ENCODE results near the gene ARHGAP40. TPM values are rescaled to one million over a fixed set of nuclear protein-coding genes. Genes with fewer than 3 reads are reported as not detected.
A peak's percentile ranks its signal among the peaks of the same experiment; 100 is the strongest.
"Not testable (repeated sequence)": the region's sequence is repeated elsewhere in the genome, so short reads cannot be mapped to it uniquely, and the experiment has no call there.

The ARHGAP40 gene
- total RNA-seq, 1 donor from 2014 or later, result not detected

GRCh38 chr20:38588303-38588702 is 13.3 kb upstream of the ARHGAP40 start:
- DNase-seq (ENCODE audit: low read depth in 2 of 2), result no peak

GRCh38 chr20:38589351-38589750 is 12.3 kb upstream of the ARHGAP40 start:
- no peak for DNase-seq (ENCODE audit: low read depth in 2 of 2)

GRCh38 chr20:38589967-38590675 is 11.5 kb upstream of the ARHGAP40 start:
- DNase-seq (ENCODE audit: low read depth in 2 of 2), result no peak

DNA sequence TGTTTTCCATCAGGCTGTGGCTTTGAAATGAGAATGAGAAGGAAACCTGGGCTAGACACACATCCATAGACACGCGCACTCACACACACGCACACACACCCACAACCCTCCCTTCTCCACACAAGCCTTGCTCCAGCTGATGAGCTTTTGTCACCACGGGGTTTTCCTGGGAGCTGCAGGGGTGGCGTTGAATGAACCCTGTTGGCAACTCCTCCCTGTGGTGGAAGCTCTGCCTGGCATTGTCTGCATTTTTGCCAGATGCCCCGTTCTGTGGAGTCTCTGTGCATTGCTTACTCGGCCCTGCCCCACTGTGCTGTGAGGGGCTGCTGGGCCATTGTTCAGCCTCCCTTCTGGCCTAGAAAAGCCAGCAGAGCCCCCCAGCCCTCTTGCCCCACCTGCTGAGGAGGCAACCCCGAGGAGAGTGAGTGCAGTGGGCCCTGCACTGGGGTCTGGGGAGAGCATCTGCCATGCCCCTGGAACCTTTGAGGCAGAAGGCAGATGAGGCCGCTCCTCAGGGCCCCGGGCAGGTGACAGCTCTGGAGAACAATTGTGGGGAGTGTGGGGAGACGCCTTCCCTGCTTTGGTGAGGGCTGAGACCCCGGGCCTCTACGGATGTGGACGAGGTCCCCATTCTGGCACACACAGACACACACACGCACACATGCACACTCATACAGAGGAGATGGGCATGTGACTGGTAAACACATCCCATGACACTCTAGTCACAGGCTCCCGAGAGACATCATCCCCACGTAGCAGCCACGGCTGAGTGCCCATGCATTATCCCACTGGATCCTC is 10.7 kb upstream of the ARHGAP40 start:
- DNase-seq (ENCODE audit: low read depth in 2 of 2), result no peak

DNA sequence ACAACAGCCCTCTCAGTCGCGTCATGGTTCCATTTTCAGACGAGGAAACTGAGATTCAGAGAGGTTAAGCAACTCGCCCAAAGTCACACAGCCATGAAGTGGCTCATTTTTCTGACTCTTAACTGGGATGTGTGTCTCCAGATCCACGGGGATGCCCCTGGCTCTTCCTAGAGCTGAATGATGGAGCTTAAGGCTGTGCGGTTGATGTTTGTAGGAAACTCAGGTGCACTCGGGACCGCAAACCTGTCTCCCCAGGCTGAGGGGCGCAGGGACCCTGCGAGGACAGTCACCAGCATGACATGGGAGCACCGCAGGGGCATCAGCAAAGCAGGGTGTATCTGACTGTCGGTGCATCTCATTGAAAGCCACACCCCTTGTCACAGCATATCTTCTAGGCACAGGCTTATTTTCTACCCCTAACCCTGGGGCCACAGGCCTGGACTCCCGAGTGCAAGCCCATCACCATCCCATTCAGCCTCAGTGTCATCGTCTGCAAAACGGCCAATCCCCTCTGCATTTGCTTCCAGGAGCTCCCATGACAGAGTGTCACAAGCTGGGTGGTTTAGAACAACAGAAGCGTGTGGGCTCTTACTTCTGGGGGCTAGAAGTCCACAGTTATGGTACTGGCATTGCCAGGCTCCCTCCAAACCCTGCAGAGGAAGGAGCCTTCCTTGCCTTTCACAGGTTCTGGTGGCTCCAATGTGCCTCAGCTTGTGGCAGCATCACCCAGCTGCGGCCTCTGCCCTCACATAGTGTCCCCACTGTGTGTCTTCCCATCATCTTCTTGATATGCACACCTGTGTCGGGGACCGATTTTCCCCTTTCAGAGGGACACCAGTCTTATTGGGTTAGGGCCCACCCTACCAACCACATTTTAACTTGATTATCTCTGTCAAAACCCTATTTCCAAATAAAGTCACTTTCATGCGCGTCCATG is 9.9 kb upstream of the ARHGAP40 start:
- DNase-seq (ENCODE audit: low read depth in 2 of 2), result no peak

DNA sequence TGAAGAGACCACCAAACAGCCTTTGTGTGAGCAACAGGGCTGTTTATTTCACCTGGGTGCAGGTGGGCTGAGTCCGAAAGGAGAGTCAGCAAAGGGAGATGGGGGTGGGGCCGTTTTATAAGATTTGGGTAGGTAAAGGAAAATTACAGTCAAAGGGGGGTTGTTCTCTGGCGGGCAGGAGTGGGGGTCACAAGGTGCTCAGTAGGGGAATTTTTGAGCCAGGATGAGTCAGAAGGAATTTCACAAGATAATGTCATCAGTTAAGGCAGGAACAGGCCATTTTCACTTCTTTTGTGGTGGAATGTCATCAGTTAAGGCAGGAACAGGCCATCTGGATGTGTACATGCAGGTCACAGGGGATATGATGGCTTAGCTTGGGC is 9.2 kb upstream of the ARHGAP40 start:
- not testable (repeated sequence) for DNase-seq (ENCODE audit: low read depth in 2 of 2)

DNA sequence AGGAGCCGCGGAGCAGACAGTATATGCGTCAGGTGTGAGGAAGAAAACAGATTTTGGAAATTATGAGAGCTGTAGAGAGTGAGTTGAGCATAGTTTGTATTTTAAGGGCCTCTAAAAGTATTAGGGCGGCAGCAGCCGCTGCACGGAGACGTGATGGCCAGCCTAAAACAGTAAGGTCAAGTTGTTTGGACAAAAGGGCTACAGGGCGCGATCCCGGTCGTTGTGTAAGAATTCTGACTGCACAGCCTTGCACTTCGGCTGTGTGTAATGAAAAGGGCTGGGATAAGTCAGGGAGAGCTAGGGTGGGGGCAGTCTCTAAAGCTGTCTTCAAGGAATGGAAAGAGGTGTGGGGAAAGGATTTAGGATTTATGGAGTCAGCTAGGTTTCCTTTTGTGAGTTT is 7.3 kb upstream of the ARHGAP40 start:
- not testable (repeated sequence) for DNase-seq (ENCODE audit: low read depth in 2 of 2)

- not testable (repeated sequence) for DNase-seq (ENCODE audit: low read depth in 2 of 2)
These were observed 5.7 kb upstream of the ARHGAP40 start for GRCh38 chr20:38595886-38596285.

GRCh38 chr20:38599410-38599882 is 2.2 kb upstream of the ARHGAP40 start:
- DNase-seq (ENCODE audit: low read depth in 2 of 2), result peak; percentile 15 to 40

GRCh38 chr20:38600057-38600456 is 1.6 kb upstream of the ARHGAP40 start:
- no peak for DNase-seq (ENCODE audit: low read depth in 2 of 2)

DNA sequence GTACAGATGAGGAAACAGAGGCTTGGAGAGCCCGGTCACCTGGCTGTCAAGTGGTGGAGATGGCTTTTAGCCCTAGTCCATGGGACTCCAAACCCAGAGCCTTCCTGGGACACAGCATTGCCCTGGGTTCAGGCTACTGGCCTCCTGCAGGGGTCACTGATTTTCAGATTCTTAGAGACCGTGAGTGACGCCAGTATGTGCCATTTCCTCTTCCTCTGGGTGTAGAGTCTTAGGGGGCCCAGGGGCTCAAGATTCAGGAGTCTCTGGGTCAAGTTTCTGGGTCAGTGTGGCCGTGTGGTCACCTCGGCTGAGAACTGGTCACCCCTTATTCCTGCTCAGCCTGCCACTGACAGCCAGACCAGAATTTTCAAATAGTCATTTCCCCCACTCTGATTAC is 574 bp downstream of the ARHGAP40 start:
- DNase-seq (ENCODE audit: low read depth in 2 of 2), result no peak

- no peak for DNase-seq (ENCODE audit: low read depth in 2 of 2)
These were observed 1.7 kb downstream of the ARHGAP40 start for GRCh38 chr20:38603286-38603685.

GRCh38 chr20:38604873-38605303 is 3.3 kb downstream of the ARHGAP40 start:
- peak; percentile 61 to 93 for DNase-seq (ENCODE audit: low read depth in 2 of 2)

GRCh38 chr20:38607351-38607750 is 5.7 kb downstream of the ARHGAP40 start:
- DNase-seq (ENCODE audit: low read depth in 2 of 2), result no peak

DNA sequence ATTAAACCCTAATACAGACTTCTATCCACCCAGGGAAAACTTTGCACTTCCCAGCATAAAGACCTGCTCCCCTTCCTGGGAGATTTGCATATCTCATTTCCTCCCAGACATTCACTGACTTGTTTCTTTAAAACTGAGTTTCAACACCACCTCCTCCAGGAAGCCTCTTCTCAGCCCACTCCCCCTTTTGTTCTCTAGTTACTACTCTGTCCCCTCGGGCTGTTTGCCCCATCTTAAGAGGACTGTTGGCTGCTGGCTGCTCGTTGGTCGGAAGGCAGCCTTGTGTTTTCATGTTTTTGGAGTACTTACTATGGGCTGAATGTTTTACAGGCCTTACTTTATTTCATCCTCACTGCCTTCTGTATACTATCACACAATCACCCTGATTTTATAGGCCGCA is 6.6 kb downstream of the ARHGAP40 start:
- DNase-seq (ENCODE audit: low read depth in 2 of 2), result no peak

- no peak for DNase-seq (ENCODE audit: low read depth in 2 of 2)
These were observed 8.2 kb downstream of the ARHGAP40 start for GRCh38 chr20:38609815-38610214.

DNA sequence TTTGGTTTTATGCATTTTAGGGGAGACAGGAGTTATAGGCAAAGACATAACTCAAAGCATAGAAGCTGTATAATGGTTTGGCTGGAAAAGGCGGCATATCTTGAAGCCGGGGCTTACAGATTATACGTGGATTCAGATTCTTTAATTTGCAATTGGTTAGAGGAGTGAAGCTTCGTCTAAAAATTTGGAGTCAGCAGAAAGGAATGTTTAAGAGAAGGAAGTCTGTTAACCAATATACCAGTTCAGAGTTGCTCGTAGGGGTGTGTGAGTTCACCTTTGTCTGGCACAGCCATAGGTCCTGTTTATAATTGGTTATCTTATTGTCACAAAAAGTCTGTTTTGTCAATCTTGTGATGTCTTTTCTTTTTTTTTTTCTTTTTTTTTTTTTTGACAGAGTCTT is 8.9 kb downstream of the ARHGAP40 start:
- DNase-seq (ENCODE audit: low read depth in 2 of 2), result no peak

DNA sequence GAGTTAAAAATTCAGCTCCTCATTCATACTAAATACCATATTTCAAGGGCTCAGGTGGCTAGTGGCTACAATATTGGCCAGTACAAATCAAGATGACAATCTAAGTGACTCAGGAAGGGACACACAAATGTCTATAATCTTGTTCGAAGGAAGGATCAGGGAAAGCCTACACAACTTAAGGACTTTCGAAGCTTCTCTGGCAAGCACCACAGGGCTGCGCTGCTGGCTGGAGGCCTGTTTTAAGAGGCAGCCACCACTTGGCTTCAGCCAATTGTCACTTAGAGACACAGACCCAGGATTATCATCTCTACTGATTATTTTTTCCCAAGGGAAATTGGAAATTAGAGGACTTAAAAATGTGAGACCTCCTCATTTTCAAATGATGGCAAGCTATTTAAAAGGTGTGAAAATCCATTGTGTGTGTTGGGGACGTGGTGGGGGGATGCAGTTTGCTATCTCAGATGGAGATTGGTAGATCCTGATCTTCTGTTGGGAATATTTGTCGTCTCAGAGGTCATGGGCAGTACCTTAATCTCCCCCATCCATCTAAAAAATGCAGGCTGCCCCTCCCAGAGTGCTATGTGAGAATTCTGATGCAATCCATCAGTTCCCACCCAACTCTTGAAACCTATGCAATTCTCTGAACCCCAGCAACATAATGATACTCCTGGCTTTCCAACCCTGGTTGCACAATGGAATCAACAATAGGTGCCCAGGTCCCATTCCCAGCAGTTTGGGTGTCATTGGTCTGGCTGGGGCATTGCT is 11.3 kb downstream of the ARHGAP40 start:
- DNase-seq (ENCODE audit: low read depth in 2 of 2), result no peak

GRCh38 chr20:38615283-38615682 is 13.7 kb downstream of the ARHGAP40 start:
- DNase-seq (ENCODE audit: low read depth in 2 of 2), result no peak

DNA sequence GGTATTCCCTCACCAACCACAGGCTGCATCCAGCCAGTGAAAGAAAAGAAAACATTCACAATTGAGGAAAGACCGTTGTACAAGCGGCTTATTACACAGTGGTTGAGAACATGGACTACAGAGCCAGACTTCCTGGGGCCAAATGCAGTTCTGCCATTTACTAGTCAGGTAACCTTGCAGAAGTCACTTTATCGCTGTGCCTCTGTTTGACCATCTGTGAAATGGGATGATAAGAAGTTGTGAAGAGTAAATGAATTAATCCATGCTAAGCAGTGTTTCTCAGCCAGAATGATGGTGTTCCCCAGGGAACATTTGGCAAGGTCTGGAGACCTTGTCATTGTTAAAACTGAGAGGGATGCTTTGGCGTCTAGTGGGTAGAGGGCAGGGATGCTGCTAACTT is 14.8 kb downstream of the ARHGAP40 start:
- DNase-seq (ENCODE audit: low read depth in 2 of 2), result no peak
